ENCODE measurements around the gene CCM2. TPM values are rescaled to one million over a fixed set of nuclear protein-coding genes. Genes with fewer than 3 reads are reported as not detected.

Gene CCM2
- total and polyA plus RNA-seq, 8 donors = 23.0 to 50.1 (median 29.9) TPM

DNA sequence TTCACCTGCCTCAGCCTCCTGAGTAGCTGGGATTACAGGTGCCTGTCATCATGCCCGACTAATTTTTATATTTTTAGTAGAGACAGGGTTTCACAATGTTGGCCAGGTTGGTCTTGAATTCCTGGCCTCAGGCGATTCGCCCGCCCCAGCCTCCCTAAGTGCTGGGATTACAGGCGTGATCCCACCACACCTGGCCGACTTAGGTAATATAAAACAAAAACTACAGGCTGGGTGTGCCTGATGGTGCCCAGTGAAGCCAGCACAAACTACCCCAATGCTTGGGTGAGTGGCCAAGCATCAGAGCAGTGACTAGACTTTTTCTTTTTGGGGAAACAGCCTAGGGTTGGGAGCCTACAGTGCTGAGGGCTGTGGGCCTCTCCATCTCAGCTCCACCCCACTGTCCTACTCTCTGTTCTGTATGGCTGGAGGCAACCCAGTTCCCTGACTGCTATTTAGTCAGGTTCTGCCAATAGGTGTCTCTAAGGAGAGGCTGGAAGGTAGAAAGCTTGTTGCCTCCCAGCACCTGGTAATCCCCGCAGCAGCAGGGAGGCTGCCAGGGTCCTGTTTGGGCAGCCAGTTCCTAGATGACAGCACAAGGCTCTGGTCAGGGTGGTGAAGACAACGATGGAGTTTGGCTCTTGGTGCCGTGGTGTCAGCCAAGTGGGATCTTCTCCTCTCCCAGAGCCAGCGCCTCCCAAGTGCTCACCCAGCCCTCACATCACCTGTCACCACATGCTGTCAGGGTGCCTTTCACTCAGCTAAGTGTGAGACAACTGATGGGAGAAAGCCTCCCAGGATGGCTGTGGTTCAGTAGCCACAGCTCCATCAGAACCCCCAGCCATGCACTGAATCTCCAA lies 99.2 kb downstream of the CCM2 start:
- TF ChIP-seq, protein P1, sequence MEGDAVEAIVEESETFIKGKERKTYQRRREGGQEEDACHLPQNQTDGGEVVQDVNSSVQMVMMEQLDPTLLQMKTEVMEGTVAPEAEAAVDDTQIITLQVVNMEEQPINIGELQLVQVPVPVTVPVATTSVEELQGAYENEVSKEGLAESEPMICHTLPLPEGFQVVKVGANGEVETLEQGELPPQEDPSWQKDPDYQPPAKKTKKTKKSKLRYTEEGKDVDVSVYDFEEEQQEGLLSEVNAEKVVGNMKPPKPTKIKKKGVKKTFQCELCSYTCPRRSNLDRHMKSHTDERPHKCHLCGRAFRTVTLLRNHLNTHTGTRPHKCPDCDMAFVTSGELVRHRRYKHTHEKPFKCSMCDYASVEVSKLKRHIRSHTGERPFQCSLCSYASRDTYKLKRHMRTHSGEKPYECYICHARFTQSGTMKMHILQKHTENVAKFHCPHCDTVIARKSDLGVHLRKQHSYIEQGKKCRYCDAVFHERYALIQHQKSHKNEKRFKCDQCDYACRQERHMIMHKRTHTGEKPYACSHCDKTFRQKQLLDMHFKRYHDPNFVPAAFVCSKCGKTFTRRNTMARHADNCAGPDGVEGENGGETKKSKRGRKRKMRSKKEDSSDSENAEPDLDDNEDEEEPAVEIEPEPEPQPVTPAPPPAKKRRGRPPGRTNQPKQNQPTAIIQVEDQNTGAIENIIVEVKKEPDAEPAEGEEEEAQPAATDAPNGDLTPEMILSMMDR (IDR thresholded peaks at IDR 0.05) = no peak
- intact Hi-C loops (cut with DNase I) = no loop called here
- no peaks in the 10 kb centered on the region for H3K27me3 ChIP-seq

DNA sequence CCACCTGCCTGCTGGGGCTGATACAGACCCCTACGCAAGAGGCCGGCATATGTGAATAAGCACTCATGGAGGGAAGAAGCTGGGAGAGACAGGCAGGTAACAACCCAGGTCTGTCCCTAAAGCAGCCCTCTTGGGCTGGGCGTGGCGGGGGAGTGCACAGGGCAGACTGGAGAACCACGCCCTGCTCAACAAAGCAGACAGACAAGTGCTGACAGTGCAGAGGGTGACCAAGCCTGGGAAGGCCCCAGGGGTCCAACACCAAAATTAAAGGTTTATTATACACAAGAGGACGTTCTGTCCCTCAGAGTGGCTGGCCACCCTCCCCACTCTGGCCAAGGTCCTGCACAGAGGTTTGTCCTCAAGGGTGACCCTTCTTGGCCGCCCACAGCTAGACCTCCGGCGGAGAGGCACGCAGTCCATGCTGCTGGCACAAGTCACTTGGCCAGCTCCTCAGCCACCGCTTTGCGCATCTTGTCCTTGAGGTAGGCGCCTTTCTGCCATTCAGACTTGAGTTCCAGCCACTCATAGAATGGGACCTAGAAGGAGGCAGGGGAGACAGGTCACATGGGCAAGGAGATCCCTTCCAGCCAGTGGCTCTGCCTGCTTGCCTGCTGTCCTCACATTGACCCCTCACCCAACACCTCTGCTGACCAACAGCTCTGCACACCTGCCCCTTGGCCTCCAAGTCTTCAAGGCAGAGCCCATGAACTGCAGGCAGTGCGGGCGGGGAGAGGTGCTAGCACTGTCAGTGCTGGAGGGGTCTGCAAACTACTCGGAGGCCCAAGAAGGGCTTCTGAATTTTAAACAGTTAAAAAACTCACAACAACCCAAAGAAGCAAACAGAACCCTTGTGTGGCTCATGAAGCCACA lies 100.1 kb downstream of the CCM2 start:
- DNase-seq = no peak
- peaks cover 0 to 71% of the 10 kb centered on the region in 2 donors for H3K36me3 ChIP-seq
- TF ChIP-seq, protein P1 (IDR thresholded peaks at IDR 0.05) = no peak
- intact Hi-C loops (cut with DNase I) = no loop called here
- H3K9me3 ChIP-seq = no peaks in the 10 kb centered on the region
- no peaks in the 10 kb centered on the region for H3K4me1 ChIP-seq
- no peaks in the 10 kb centered on the region for H3K27me3 ChIP-seq
- no peak for ATAC-seq
- no peak overlapping the region for H3K27ac ChIP-seq
- no peak overlapping the region for H3K4me3 ChIP-seq

More for the DNA sequence above, 99.2 kb downstream of the CCM2 start:
- H3K4me3 ChIP-seq = no peak overlapping the region
- DNase-seq = no peak
- no peak for ATAC-seq
- peaks cover 0 to 62% of the 10 kb centered on the region in 2 donors for H3K36me3 ChIP-seq
- no peak overlapping the region for H3K27ac ChIP-seq
- no peaks in the 10 kb centered on the region for H3K9me3 ChIP-seq
- no peaks in the 10 kb centered on the region for H3K4me1 ChIP-seq

DNA sequence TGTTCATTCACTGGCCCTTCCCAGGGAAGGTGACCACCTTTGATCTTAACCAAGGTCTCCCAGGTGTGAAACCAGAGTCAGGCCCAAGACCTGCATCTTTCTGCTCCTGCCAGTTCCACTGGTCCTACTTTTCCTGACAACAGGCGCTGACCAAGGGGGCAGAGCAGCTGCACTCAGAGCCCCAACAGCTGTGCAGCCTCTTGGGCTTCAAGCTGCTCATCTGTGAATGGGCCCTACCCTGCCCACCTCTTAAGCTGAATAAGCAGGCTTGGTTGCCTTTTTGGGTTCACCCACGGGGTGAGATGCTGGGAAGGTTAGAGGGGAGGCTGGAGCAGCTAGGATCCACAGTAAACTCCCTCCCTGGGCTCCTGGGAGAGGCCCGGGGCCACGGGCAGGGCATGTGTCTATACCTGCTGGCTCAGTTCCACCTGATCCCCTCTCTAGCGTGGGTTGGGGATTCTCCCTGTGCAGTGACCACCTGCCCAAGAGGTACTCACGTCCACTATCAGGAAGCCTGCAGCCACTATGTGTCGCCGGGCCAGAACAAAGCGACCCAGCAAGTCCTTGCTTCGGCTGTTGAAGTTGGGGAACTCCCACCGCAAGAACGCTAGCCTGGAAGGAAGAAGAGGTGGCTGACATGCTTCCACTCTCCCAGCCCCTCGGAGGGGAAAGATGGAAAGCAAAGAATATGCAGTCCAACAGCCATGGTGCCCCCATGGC lies 100.9 kb downstream of the CCM2 start:
- intact Hi-C loops (cut with DNase I) = no loop called here
- H3K36me3 ChIP-seq = peaks cover 0 to 79% of the 10 kb centered on the region in 2 donors
- no peak for ATAC-seq

DNA sequence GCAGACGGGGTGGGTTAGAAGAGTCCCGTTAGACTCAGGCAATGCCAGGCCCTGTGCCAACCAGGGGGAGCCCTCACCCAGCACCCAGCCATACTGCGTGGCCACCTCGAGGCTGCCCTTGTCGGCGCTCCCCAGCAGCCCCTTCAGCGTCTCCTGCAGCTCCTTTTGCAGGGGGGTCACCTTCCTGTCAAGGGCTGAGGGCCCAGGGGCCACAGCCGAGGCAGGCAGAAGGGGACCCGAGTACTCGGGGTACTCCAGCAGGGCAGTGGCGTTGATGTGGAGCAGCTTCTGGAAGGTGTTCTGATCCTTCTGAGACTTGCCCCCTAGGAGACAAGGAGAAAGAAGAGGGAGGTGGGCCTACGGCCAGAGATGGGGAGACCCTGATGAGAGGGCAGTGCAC lies 101.7 kb downstream of the CCM2 start:
- DNase-seq = no peak
- intact Hi-C loops (cut with DNase I) = no loop called here
- H3K36me3 ChIP-seq = peaks cover 0 to 88% of the 10 kb centered on the region in 2 donors

More for the DNA sequence above, 100.9 kb downstream of the CCM2 start:
- Histone ChIP-seq H3K27ac (no peak overlapping the region), H3K4me3 (no peak overlapping the region), H3K27me3 (no peaks in the 10 kb centered on the region), H3K9me3 (no peaks in the 10 kb centered on the region), H3K4me1 (no peaks in the 10 kb centered on the region)
- no peak for DNase-seq
- TF ChIP-seq, protein P1 (IDR thresholded peaks at IDR 0.05) = no peak

More for the DNA sequence above, 101.7 kb downstream of the CCM2 start:
- Histone ChIP-seq H3K4me3 (no peak overlapping the region), H3K27ac (no peak overlapping the region), H3K4me1 (peaks cover 0 to 3% of the 10 kb centered on the region in 2 donors), H3K27me3 (no peaks in the 10 kb centered on the region), H3K9me3 (no peaks in the 10 kb centered on the region)
- TF ChIP-seq, protein P1 (IDR thresholded peaks at IDR 0.05) = no peak
- no peak for ATAC-seq
